ENCODE data around the gene SERAC1. TPM values are rescaled to one million over a fixed set of nuclear protein-coding genes. Genes with fewer than 3 reads are reported as not detected.

Gene SERAC1
- total and polyA plus RNA-seq, 2 donors (not counting 3 experiments of a cell fraction or from before 2014, with no cell fraction given), result 4.9 to 5.7 TPM

- Histone ChIP-seq H3K36me3 (ENCODE audit: control insufficient read depth in 2 of 2, extremely low read depth in 1 of 2, insufficient read depth in 2 of 2, low read length in 2 of 2) (peaks cover 40 to 47% of the 10 kb centered on the region in 2 experiments), H3K4me2 (ENCODE audit: insufficient read depth, low read length) (no peak overlapping the region), H4K20me1 (replicated peaks; ENCODE audit: control insufficient read depth, extremely low read depth, insufficient read depth, low read length) (no peaks in the 10 kb centered on the region), H3K4me1 (ENCODE audit: control insufficient read depth, extremely low read depth, insufficient read depth, low read length) (peaks cover 6% of the 10 kb centered on the region), H3K27me3 (ENCODE audit: control insufficient read depth in 2 of 2, insufficient read depth in 2 of 2, low read length in 2 of 2) (no peaks in the 10 kb centered on the region), H3K27ac (ENCODE audit: insufficient read depth, low read depth, low read length) (no peak overlapping the region), H3K4me3 (replicated peaks in 1 of 3; ENCODE audit: insufficient read depth in 1 of 3, low read depth in 1 of 3, low read length in 3 of 3) (no peak overlapping the region), H3K79me2 (ENCODE audit: control insufficient read depth, insufficient read depth, low read length) (no peaks in the 10 kb centered on the region), H3K9me1 (replicated peaks; ENCODE audit: control insufficient read depth, extremely low read depth, insufficient read depth, low read length) (no peaks in the 10 kb centered on the region), H2AFZ (ENCODE audit: low read depth, low read length) (no peak overlapping the region), H3K9me3 (replicated peaks; ENCODE audit: control insufficient read depth, insufficient read depth, low read length) (no peaks in the 10 kb centered on the region), H3K9ac (replicated peaks; ENCODE audit: extremely low read depth, insufficient read depth, low read length) (no peak overlapping the region)
- POLR2A ChIA-PET, result no interaction called here
- intact Hi-C loops (cut with micrococcal nuclease) (no loop called here), dilution Hi-C loops (cut with MboI; ENCODE audit: extremely low pct_ligation_motif_present, low sequenced_read_pairs) (no loop called here)
- FAIRE-seq (no peak), DNase-seq (ENCODE audit: low read depth, low spot score) (no peak)
- no TSS peak for BruUV-seq (replicated peaks)
- CTCF ChIA-PET, result no interaction called here
- TF ChIP-seq MAX (IDR thresholded peaks at IDR 0.05; ENCODE audit: insufficient read depth, insufficient read length) (no peak), CTCF (IDR thresholded peaks at IDR 0.05; ENCODE audit: extremely low read depth in 1 of 2, insufficient read depth in 1 of 2, low read depth in 1 of 2, low read length in 2 of 2) (no peak)
Measured at GRCh38 chr6:158086504-158087223, 81.4 kb downstream of the SERAC1 start.

GRCh38 chr6:158086054-158086503 lies 82.0 kb downstream of the SERAC1 start:
- intact Hi-C loops (cut with micrococcal nuclease), result no loop called here
- POLR2A ChIA-PET, result no interaction called here
- H3K36me3 ChIP-seq (ENCODE audit: control insufficient read depth in 2 of 2, extremely low read depth in 1 of 2, insufficient read depth in 2 of 2, low read length in 2 of 2), result peaks cover 41 to 51% of the 10 kb centered on the region in 2 experiments

More at GRCh38 chr6:158086054-158086503, 82.0 kb downstream of the SERAC1 start:
- CTCF ChIA-PET, result no interaction called here
- Histone ChIP-seq H3K9ac (replicated peaks; ENCODE audit: extremely low read depth, insufficient read depth, low read length) (no peak overlapping the region), H3K4me2 (ENCODE audit: insufficient read depth, low read length) (no peak overlapping the region), H3K79me2 (ENCODE audit: control insufficient read depth, insufficient read depth, low read length) (no peaks in the 10 kb centered on the region), H3K27ac (ENCODE audit: insufficient read depth, low read depth, low read length) (no peak overlapping the region), H3K4me1 (ENCODE audit: control insufficient read depth, extremely low read depth, insufficient read depth, low read length) (peaks cover 6% of the 10 kb centered on the region), H4K20me1 (replicated peaks; ENCODE audit: control insufficient read depth, extremely low read depth, insufficient read depth, low read length) (no peaks in the 10 kb centered on the region), H3K27me3 (ENCODE audit: control insufficient read depth in 2 of 2, insufficient read depth in 2 of 2, low read length in 2 of 2) (no peaks in the 10 kb centered on the region), H3K4me3 (replicated peaks in 1 of 3; ENCODE audit: insufficient read depth in 1 of 3, low read depth in 1 of 3, low read length in 3 of 3) (no peak overlapping the region), H3K9me3 (replicated peaks; ENCODE audit: control insufficient read depth, insufficient read depth, low read length) (no peaks in the 10 kb centered on the region), H2AFZ (ENCODE audit: low read depth, low read length) (no peak overlapping the region), H3K9me1 (replicated peaks; ENCODE audit: control insufficient read depth, extremely low read depth, insufficient read depth, low read length) (no peaks in the 10 kb centered on the region)
- dilution Hi-C loops (cut with MboI; ENCODE audit: extremely low pct_ligation_motif_present, low sequenced_read_pairs), result no loop called here
- no peak for DNase-seq (ENCODE audit: low read depth, low spot score)
- no peak for TF ChIP-seq CTCF (IDR thresholded peaks at IDR 0.05; ENCODE audit: extremely low read depth in 1 of 2, insufficient read depth in 1 of 2, low read depth in 1 of 2, low read length in 2 of 2)
- TF ChIP-seq MYC (IDR thresholded peaks at IDR 0.05; ENCODE audit: low read depth, low read length), result no peak
- no peak for TF ChIP-seq GATA2 (IDR thresholded peaks at IDR 0.05; ENCODE audit: insufficient read depth, insufficient read length, low read depth, low read length)
- TF ChIP-seq MAX (IDR thresholded peaks at IDR 0.05; ENCODE audit: insufficient read depth, insufficient read length), result no peak
- TF ChIP-seq JUN (IDR thresholded peaks at IDR 0.05; ENCODE audit: borderline replicate concordance, insufficient read depth, insufficient read length, low read depth), result no peak
- no peak for TF ChIP-seq FOS (IDR thresholded peaks at IDR 0.05; ENCODE audit: borderline replicate concordance, insufficient read depth, low read length)
- no peak for TF ChIP-seq POLR2A (IDR thresholded peaks at IDR 0.05; ENCODE audit: low read depth, low read length)
- no peak for TF ChIP-seq EZH2 (IDR thresholded peaks at IDR 0.05; ENCODE audit: borderline replicate concordance, low read depth, low read length, severe bottlenecking)
- TF ChIP-seq POLR2AphosphoS5 (IDR thresholded peaks at IDR 0.05; ENCODE audit: insufficient read depth, low read depth, low read length), result no peak
- FAIRE-seq, result no peak
- BruUV-seq (replicated peaks), result no TSS peak

All from endothelial cell of umbilical vein (primary cell).